Prostate gland (tissue), 2 donors: ENCODE data around the gene CACNA1I.

Experiments
- POLR2A ChIP-seq: fragments of 450-650 bp; IDR thresholded peaks from one replicate; pipeline ENCODE4 v1.6.1; 2016; ENCODE audit warnings: antibody characterized with exemption, mild to moderate bottlenecking
- POLR2AphosphoS5 ChIP-seq: sonication (generic); formaldehyde crosslinking; IDR thresholded peaks from one replicate; pipeline ENCODE4 v1.6.1; 2017; ENCODE audit warnings: antibody characterized with exemption
- TF ChIP-seq, protein P1 (sequence below), 4 experiments: fragments of 200-600 bp in 2 of 4; fragments of 450-650 bp in 2 of 4; sonication (generic) in 2 of 4; IDR thresholded peaks; 1 replicate in 3 of 4; 2 replicates in 1 of 4; pipeline ENCODE4 v1.5.1; 2016 to 2019; ENCODE audit warnings: antibody characterized with exemption in 4 of 4, mild to moderate bottlenecking in 2 of 4, moderate library complexity in 2 of 4

DNA sequence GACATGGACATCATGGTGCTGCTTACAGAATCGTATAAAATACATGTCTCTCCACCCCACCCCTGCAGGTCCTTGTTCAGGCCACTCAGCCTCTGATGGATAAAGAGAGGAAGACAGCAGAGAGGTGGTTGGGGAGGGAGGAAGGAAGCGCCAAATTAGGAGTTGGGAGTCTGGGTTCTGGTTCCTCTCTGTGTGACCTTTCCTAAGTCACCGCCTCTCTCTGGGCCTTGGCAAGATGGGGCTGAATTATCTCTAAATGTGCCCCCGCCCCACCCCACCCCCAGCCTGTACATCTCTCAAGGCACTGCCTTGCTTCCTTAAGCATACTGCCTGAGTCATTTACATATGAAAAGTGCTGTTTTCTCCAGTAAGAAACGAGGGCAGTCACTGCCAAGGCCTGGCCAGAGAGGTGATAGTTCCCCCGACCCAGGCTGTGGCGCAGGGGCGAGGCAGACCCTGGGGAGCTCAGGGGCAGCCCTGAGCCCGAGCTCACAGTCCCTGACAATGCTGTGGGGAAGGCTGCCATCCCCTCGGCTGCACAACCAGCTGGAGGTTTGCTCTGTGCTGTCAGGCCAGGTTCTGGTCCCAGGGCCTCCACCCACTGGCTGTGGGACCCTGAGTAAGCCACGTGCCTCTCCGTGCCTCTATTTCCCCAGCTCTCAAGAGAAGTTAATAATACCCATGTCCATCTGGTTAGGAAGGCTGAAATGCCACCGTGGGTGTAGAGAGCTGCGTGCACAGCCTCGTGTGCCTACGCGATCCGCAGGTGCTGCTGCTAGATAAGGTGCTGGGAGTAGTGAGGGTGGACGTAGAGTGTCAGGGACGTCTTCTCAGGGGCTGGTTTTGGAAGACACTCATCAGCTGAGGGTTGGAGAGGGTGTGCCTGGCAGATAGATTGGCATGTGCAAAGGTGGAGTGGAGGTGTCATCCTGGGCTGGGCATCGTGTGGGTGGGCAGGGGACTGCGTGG, 55.3 kb downstream of the CACNA1I start:
- TF ChIP-seq, protein P1, sequence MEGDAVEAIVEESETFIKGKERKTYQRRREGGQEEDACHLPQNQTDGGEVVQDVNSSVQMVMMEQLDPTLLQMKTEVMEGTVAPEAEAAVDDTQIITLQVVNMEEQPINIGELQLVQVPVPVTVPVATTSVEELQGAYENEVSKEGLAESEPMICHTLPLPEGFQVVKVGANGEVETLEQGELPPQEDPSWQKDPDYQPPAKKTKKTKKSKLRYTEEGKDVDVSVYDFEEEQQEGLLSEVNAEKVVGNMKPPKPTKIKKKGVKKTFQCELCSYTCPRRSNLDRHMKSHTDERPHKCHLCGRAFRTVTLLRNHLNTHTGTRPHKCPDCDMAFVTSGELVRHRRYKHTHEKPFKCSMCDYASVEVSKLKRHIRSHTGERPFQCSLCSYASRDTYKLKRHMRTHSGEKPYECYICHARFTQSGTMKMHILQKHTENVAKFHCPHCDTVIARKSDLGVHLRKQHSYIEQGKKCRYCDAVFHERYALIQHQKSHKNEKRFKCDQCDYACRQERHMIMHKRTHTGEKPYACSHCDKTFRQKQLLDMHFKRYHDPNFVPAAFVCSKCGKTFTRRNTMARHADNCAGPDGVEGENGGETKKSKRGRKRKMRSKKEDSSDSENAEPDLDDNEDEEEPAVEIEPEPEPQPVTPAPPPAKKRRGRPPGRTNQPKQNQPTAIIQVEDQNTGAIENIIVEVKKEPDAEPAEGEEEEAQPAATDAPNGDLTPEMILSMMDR (IDR thresholded peaks at IDR 0.05) = no peak
- TF ChIP-seq POLR2AphosphoS5 = no peak
- no peak for TF ChIP-seq POLR2A
